ENCODE results near the gene PKP4. TPM values are rescaled to one million over a fixed set of nuclear protein-coding genes. Genes with fewer than 3 reads are reported as not detected.

The PKP4 gene
- total and polyA plus RNA-seq, 9 of the 15 experiments (the other 6 are each of a cell fraction or from before 2014, with no cell fraction given) = 24.6 to 99.1 (median 74.0) TPM

GRCh38 chr2:158464426-158465281 is 7.9 kb downstream of the PKP4 start (continued):
- TF ChIP-seq ZBTB49 (CRISPR knock-in tag; IDR thresholded peaks at IDR 0.05; ENCODE audit: borderline replicate concordance) (no peak), SMAD2 (IDR thresholded peaks at IDR 0.05; ENCODE audit: low read depth, low read length) (no peak), RBM22 (IDR thresholded peaks at IDR 0.05; ENCODE audit: low read depth, low read length, poor library complexity, severe bottlenecking) (no peak), ZNF165 (CRISPR knock-in tag; IDR thresholded peaks at IDR 0.05; ENCODE audit: borderline replicate concordance) (no peak), ETV1 (tag; conservative IDR thresholded peaks at IDR 0.05; ENCODE audit: low read depth) (no peak)

- no peak for DNase-seq (ENCODE audit: extremely low read depth in 1 of 4, low spot score in 3 of 4)
- BruUV-seq (replicated peaks) = no TSS peak
- peaks cover 4% of the 10 kb centered on the region; the same call in 1 of the 2 replicates for H4K20me1 ChIP-seq (replicated peaks; ENCODE audit: control insufficient read depth, insufficient read depth, low read length)
- H3K9me3 ChIP-seq (replicated peaks; ENCODE audit: control insufficient read depth, insufficient read depth, low read depth, low read length) = no peaks in the 10 kb centered on the region
- no peak overlapping the region for H3K4me3 ChIP-seq
- FAIRE-seq = no peak
- H3K27ac ChIP-seq (ENCODE audit: extremely low read depth, low read depth, low read length) = no peak overlapping the region
- H3K4me2 ChIP-seq (ENCODE audit: insufficient read depth, low read length) = no peak overlapping the region
- no peak overlapping the region for H2AFZ ChIP-seq (ENCODE audit: low read depth, low read length)
- H3K79me2 ChIP-seq (ENCODE audit: control insufficient read depth, insufficient read depth, low read length) = peaks cover 80% of the 10 kb centered on the region
- H3K27me3 ChIP-seq (ENCODE audit: control insufficient read depth in 2 of 2, insufficient read depth in 2 of 2, low read length in 2 of 2) = no peaks in the 10 kb centered on the region
- peaks cover 3 to 12% of the 10 kb centered on the region in 2 experiments; a peak in 3 of 5 replicates for H3K4me1 ChIP-seq (replicated peaks in 1 of 2; ENCODE audit: control insufficient read depth in 2 of 2, insufficient read depth in 2 of 2, low read length in 2 of 2)
- no peak overlapping the region for H3K9ac ChIP-seq (ENCODE audit: insufficient read depth in 1 of 2, low read depth in 2 of 2, low read length in 2 of 2)
- TF ChIP-seq BRF1 (IDR thresholded peaks at IDR 0.05; ENCODE audit: borderline replicate concordance, extremely low read depth, insufficient read length) (no peak), RFX5 (IDR thresholded peaks at IDR 0.05; ENCODE audit: low read depth, low read length) (no peak), TBL1XR1 (IDR thresholded peaks at IDR 0.05; ENCODE audit: low read length in 2 of 2) (no peak)
- 74% methylated on average over 4 of the region's 4 CpGs for WGBS (ENCODE audit: insufficient coverage, low coverage, missing lambda C conversion rate)
- ChIA-PET CTCF (ENCODE audit: low intra/inter-chr PET ratio) (no interaction called here), POLR2A (interaction anchor here (0.7 to 2.5 kb wide), 2 partner anchors 10 to 1229 kb away, joined by 4 to 10 read pairs; partner anchors contain the start of genes CCDC148 and PKP4)
- intact Hi-C loops (cut with micrococcal nuclease) = no loop called here
- peaks cover 26% of the 10 kb centered on the region for H3K36me3 ChIP-seq (ENCODE audit: control insufficient read depth, insufficient read depth, low read length)
- in situ Hi-C loops (cut with MboI) = no loop called here
- no peaks in the 10 kb centered on the region for H3K9me1 ChIP-seq (ENCODE audit: control insufficient read depth, insufficient read depth, low read length)
- no peak for ATAC-seq
These were observed 10.5 kb downstream of the PKP4 start for GRCh38 chr2:158467248-158467647.
